Esophagus mucosa (tissue), 1 donor: ENCODE measurements around the gene QPCT. TPM values are rescaled to one million over a fixed set of nuclear protein-coding genes. Genes with fewer than 3 reads are reported as not detected.

Experiments used
- ATAC-seq: fragments of 200-7000 bp; cut with Tn5 transposase; one replicate; pipeline ENCODE4 v1.9.1; 2020
- total RNA-seq: library from RNA; stranded (reverse); gene quantifications from one replicate; pipeline ENCODE4 v1.2.4, GENCODE V29; 2023
- donor health status: DM: yes; HTN: yes; CAD: no.

Gene QPCT
- total RNA-seq, 1 donor from 2014 or later, result 5.9 TPM

DNA sequence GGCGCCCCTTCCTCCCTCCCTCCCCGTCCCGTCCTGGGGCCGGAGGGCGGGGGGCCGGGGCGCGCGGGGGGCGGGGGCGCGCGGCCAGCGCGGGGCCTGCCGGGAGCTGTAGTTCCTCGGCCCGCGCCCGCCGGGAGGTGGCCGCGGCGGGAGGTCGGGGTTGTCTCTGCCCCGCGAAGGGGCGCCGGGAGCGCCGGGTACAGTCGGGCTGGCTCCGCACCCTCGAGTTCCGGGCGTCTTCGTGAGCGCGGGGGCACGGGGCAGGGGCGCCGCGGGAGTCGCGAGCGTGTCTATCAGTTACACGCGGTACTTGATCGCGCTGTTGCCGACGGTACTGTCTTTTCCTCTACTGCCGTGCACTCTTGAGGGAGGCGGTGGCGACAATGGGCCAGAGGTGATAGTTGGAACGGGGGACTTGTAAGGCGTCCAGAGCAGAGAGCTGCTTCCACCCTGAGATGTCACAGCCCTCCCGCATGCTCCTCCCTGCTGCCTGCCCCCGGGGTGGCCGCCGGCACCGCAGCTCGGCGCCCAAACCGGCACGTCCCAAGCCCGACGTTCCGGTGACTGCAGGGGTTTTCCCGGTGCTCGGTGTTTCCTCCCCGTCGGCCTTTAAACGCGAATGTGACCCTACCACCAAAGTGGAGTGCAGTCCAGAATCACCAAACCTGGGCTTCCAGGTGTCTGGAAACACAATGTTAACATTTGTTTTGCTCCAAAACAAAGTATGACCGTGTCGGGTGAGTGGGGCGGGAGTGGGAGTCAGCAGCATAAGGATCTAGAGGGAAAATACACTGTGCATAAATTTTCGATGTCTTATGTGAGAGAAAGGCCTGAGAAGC lies 19.4 kb upstream of the QPCT start, which contains the start of gene PRKD3:
Gene PRKD3, minus strand, starts transcription at position 48 of the 839 bp plus-strand sequence. CDS start 8,309 bp downstream, outside the sequence.
- ATAC-seq, result peak; percentile 87

DNA sequence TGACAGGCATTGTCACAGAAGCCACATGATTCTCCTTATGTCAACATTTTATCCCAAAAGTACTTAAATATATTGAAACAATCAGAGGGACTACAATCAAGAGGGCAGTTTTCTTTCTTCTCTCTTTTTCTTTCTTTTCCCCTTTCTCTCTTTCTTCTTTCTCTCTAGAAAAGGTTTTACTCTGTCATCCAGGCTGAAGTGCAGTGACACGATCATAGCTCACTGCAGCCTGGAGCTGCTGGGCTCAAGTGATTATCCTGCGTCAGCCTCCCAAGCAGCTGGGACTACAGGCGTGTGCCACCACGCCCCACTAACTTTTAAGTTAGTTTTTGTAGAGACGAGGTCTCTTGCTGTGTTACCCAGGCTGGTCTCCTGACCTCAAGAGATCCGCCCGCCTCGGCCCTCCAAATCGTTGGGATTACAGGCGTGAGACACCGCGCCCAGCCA lies 18.8 kb upstream of the QPCT start:
- ATAC-seq, result no peak

DNA sequence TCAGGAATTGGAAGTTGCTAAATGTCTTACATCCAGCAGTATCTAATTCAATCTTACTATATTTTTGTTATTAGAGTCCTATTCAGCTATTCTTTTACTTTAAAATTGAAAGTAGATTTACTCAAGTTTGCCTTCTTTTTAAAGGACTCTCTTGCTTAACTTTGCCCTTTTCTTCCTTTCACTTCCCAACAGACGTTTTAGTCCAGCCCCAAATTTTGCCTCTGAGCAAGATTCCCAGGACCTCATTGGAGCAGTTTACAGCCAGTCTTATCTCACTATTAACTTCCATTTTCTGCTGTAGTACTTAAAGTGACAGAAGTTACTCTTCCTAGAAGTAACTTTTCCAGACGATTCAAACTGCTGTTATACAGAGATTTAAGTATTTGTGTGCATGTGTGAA lies 18.1 kb upstream of the QPCT start:
- no peak for ATAC-seq

DNA sequence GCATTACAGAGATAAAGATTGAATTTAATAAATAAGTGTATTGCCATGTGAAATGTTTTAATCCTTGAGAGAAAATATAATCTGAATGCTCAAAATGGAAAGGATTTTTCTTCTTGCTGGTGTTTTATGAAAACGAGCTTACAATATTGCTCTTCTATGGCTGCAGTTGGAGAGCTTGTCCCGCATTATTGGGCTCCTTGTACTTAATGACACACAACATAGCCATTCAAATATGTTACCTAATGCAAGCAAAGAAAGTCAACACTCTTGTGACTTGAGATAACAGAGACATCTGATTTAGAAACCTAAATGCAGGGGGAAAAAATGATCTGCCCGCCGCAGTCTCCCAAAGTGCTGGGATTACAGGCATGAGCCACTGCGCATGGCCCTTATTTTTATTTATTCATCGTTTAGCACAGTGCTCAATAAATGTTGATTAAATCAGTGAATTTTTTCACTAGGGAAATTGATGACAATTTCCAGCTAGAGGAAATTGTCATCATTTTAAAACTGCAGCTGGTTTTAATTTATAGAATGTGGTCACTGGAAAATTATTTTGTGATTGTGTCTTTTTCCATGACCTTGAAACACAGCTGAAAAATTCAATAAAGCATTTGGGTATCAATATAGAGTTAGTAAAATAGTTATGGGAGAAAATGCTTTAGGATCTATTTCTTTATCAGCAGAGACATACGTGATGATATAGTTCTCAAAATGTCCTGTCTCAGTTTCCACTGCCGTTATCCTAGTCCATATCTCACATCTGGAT lies 17.4 kb upstream of the QPCT start:
- no peak for ATAC-seq

DNA sequence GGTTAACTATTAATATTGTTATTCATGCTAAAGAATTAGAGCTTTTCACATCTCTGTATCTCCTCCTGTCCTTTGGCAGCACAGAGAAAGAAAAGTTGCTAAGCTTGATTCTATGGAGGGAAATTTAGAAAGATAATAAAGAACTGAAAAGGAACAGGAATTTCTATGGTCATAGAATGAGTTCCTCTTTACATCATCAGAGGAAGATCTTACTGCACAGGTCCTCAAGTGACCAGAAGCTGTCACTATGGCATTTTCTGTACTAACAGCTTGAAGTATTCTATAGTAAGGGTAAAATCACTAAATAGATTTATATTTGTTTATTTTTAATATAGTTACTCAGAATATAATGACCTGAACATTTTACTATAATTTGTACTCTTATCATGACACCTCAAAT lies 13.7 kb upstream of the QPCT start:
- ATAC-seq, result no peak

DNA sequence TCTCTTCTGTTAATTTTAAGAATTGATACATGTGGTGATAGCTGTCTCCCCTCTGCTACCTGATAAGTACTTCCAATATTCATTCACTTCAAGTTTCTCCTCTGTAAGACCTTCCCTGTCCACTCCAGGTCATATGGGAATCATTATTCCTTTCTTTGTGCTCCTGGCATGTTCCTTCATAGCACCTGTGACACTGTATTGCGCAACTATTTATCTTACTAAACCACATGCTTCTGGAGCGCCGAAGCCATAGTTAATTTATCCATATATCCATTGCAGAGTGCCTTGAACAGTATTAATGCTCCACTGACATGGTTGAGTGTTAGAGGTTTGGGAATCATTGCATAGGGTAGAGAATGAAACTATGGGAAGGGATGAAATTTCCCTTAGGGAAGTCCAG lies 11.9 kb upstream of the QPCT start:
- no peak for ATAC-seq

DNA sequence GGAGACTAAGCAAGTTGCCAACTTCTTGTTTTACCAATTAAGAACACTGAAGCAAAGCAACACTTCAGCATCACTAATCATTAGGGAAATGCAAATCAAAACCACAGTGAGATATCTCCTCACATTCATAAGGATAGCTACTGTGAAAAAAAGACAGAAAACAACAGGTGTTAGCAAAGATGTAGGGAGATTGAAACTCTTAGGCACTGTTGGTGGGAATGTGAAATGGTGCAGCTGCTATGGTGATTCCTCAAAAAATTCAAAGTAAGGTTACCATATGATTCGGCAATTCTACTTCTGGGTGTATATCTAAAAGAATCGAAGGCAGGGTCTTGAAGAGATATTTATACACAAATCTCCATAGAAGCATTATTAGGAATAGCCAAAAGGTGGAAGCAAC lies 11.2 kb upstream of the QPCT start:
- ATAC-seq, result no peak

DNA sequence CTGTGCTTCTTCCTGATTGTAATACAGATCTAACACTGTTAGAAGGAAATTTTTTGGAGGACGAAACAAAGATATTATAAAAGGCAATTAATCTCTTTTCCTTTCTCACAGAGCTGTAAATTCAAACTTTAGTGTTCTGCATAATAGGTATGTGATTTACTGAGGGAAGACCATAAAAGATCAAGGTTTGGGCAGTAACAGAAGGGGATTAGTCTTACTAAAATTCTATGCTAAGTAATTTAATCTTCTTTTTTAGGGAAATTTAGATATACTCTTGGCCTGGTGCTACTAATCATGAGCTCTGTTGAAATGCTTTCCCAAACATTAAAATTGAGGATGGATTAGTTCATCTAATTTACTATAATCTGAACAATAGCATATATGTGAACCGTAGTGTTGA lies 8.8 kb upstream of the QPCT start:
- ATAC-seq, result no peak

DNA sequence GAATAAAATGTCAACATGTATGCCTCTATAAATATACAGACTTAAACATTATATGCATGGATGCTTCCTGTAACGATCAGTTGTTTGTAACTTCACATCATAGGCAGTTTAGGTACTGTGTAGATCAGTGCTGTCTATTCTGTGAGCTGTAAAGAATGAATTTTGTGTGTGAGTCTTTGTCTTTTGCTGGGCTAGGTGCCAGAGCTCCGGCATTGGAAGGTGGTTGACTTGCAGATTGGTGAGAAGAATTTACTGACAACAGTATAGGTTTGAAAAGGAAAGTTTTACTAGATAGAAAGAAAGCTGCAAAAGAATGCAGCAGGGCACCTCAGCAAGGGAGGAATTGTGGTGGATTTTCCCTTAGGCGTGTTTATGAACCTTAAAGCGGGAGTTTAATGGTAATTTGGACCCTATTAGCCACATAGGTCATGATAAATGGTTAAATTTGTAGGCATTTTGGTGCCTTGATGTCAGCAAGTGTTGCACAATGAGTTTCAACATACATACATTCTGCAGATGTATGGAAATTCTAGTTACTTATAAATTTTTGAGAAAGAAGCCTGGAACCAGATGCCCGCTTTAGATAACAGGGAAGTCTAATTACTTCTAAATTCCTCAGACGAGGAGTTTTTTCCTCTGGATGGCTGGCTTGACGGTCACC lies 6.7 kb upstream of the QPCT start:
- ATAC-seq, result no peak

DNA sequence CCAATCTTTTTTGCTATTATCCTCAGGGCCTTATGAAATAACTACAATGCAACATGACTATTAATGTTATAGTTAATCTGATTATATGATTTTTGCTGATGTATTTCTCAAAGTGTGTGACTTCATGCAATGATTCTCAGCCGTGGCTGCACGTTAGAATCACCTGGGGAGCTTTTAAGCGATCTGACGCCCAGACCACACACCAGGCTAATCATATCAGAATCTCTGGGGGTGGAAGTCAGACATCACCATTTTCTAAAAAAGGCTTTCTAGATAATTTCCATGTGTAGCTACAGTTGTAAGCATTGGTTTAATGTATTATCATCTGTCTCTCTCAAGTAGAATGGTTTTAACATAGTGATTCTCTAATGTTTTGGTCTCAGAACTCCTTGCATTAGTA lies 5.5 kb upstream of the QPCT start:
- ATAC-seq, result no peak

DNA sequence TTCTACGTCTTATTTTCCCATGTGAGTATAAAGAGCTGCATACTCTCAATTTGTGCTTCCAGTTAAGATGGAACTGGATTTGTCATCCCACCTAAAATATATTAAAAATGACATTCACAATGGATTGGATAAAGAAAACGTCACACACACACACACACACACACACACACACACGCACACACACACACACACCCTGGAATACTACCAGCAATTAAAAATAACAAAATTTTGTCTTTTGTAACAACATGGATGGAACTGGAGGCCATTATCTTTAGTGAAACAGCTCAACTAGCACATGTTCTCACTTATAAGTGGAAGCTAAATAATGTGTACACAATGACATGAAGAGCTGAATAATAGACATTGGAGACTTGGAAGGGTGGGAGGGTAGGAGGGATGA lies 3.8 kb upstream of the QPCT start:
- no peak for ATAC-seq

DNA sequence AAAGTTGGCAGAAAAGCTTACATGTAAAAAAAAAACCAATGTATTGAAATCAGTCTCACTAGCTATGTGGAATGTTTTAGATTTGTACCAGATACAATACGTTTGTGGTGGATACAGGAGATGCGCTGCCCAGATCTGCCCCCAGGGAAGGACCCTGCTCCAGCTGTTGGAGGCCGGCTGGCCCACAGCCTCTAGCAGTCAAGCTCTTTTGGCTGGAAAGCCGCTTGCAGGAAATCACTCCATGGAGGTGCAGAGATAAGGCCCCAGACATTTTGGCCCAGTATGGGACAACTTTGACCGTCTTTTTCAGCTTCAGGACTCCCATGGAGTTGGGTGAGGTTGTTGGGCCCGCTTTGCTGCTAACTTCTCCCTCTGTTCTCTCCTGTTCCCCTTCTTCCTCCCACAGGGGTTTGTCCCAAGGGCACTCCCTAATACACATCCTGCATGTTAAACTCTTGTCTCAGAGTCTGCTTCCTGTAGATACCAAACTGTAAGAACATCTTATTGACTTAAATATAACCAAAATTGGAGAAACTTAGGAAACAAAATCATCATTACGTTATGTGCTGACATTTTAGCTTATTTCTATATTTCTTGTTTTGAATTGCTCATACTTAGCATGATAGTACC lies 1.7 kb upstream of the QPCT start:
- no peak for ATAC-seq

DNA sequence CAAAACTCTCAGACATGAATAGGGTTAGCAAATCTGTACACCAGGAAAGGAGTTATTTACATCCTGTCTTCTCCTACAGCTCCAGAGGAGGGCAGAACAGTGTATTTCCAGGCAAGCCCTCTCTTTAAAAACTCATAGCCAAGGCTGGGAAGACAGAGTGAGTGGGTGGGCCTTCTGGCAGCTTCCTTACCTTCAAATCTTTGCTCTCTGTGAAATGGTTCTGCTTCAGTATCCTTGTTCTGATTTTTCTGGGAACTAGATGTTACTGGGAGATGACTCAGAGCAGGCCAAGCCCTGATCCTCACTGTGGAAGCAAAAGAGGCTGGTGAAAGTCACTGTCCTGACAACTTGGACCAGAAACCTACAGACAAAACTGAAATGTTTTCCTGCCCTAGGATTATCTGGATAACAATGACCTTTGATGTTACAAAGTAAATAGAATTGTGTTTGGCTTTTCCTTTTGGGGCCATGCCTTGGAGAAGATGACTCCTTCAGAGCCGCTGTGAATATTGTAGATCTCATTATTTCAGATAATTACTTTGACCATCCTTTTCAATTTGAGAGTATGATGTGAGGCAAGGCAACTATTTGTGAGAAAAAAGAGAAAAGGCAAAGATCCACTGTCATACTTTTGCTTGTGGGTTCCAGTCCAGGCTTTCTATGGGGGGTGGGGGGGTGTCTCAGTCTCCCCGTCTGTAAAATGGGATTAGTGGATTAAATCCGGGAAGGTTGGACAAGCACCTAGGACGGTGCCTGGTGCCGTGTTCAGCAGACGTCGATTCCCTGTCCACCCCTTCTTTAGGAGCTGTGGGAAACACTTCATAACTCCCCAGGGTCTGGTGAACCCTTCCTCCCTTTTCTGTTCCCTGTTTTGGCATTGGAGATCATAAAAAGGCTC lies 644 bp upstream of the QPCT start:
- peak; percentile 51 for ATAC-seq

DNA sequence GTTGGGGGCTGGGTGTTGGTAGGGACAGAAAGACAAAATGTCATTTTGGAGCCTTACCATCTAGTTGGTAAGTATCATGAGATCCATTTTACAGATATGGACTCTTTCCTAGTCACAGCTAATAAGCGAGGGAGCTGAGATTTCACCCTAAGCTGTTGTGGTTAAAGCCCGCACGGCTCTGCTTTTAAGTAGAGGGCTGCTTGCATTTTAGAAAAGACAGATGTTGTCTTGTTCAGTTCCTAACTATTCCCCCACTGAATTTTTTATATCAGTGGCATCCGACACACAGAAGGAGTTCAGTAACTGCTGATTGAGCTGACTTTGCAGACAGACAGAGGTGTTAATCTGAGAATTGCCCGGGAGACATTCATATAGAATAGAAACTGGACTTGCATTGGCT lies 3.7 kb downstream of the QPCT start:
- no peak for ATAC-seq

DNA sequence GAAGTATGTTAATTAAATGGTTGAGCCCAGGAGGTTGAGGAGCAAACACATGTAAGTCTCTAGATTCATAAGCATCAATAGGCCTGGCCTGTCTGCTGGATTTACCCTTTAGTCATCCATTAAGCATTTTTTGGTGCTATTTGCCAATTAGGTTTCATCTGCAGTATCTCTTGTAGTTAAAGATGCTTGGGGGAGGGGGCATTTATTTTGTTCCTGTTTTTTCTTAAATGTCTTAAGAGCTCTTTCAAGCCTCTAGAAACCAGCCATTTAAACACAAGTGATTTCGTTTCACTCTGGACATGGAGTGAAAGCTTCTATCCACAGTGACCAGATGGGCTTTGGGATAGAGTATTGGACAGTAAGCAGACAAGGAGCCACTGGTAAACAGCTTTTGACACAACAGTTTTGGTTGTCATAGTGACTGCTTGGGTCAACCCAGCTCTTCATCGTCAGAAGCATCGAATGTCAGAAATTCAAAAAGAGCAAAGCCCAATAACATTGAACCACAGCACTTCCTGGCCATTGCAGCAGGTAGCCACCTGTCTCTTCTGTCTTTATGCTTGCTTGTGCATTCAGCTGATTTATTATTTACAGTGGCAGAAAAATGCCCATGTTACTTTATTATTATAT lies 4.9 kb downstream of the QPCT start:
- no peak for ATAC-seq

DNA sequence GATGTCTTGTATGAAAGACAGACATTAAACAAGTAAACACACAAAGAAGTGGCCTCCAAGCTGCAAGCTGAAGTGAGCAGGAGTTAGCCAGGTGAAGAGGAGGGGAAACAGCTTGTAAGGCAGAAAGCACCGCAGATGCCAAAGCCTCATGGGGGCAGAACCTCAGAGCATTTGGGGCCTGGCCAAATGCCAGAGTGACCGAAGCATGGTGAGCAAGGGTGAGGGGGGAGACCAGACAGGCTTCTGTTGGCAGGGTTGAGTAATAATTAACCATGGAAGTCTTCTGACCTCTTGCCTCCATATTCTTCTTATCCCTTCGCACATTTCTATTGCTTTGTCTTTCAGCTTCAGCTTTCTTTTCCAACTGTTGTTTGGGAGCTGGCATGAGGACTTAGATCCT lies 5.6 kb downstream of the QPCT start:
- peak; percentile 13 for ATAC-seq

DNA sequence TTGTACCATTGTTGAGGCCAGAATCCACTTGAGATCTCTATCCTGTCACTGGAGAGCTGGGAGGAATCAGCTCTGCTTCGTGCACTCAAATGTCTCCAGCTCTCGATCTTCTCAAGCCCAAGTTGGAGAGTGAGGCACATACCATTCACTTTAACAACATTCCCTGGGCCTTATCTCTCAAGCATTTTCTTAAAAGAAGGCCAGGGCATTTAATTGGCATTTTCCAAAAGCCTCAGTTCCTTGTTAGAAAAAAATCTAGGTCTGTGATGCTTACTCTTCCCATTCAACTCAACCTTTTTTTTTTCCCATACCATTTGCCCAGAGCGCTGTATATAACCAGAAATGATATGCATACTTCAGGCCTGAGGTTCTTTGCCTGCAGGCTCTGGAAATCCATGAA lies 10.1 kb downstream of the QPCT start:
- ATAC-seq, result no peak

DNA sequence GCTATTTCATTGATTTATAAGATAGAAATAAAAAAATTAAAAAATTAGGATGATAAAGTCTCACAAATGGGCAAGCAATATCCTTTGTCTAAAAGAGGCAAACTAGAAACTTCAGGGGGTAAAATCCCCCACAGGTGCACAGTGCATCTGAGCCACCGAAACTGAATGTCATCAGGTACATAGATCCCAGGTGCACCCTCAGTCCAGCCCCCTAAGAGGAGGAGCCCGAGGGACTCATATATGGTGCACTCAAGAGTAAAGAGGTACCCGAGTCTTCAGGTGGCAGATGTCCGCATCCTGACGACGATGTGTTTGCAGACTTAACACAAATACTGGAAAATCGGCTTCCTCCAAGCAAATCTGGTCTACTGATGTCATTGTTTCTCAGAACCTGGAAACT lies 11.3 kb downstream of the QPCT start:
- ATAC-seq, result no peak

DNA sequence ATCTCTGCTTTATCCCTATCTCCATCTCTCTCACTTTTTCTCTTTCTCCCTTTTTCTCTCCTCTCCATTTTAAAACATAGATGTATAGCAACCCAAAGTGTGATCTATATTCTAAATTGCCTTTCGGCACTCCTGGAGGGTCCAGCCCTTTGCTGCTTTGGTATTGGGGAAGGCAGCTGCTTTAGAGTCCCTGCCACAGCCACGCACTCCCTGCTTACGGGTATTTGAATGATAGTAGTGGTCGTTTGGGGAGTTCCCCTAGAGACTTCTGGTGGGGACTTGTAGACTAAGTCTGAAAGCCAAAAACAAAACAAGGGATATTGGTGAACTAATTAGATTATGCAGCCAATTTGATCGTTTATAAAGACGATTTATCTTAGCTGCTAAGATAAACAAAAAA lies 11.9 kb downstream of the QPCT start:
- no peak for ATAC-seq

DNA sequence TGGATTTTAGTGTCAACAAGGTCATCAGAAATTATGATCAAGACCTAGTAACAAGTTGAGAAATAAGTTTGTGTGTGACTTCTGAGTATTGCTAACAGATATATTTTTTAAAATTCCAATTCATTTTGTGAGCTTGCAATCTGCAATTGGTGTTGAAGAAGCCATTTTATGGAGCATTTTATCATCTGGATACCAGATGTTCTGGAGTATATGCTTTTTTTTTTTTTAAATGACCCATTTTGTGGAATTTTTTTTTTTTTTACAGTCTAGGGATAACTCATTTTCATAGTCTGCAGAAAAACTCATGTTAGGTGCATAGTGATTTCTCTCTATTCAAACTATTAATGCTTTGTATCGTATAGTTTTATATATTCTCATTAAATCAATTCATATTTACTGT lies 12.6 kb downstream of the QPCT start:
- no peak for ATAC-seq

DNA sequence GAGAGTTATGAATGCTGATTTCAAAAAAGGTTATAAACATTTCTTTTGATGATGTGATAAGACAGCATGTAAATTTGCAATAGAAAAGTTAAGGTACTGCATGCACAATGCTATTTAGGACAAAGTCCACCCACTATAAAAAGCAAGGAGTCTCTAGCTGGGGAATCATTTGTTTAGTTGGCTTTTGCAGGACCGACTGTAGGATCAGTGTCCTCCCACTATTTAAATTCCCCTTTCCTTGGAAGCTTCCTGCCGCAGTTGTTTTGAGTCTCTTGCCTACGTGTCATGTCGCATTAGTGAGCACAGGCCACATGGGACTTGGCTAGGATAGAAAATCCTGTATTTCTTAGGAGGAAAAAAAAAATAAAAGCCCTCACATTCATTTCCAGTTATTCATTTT lies 13.1 kb downstream of the QPCT start:
- no peak for ATAC-seq
